B cell (primary cell): ENCODE measurements around the gene PDPN.

Experiments
- EZH2 ChIP-seq: IDR thresholded peaks from 2 replicates; pipeline ENCODE4 v1.6.1; 2012; ENCODE audit warnings: borderline replicate concordance, low read depth, mild to moderate bottlenecking, moderate library complexity, low read length; ENCODE audit not compliant: insufficient read depth, poor library complexity, severe bottlenecking
- TF ChIP-seq, protein P1 (sequence below): fragments of 200-600 bp; IDR thresholded peaks from one replicate; pipeline ENCODE4 v1.8.0; 2022; ENCODE audit warnings: antibody characterized with exemption, mild to moderate bottlenecking

- TF ChIP-seq, protein P1, sequence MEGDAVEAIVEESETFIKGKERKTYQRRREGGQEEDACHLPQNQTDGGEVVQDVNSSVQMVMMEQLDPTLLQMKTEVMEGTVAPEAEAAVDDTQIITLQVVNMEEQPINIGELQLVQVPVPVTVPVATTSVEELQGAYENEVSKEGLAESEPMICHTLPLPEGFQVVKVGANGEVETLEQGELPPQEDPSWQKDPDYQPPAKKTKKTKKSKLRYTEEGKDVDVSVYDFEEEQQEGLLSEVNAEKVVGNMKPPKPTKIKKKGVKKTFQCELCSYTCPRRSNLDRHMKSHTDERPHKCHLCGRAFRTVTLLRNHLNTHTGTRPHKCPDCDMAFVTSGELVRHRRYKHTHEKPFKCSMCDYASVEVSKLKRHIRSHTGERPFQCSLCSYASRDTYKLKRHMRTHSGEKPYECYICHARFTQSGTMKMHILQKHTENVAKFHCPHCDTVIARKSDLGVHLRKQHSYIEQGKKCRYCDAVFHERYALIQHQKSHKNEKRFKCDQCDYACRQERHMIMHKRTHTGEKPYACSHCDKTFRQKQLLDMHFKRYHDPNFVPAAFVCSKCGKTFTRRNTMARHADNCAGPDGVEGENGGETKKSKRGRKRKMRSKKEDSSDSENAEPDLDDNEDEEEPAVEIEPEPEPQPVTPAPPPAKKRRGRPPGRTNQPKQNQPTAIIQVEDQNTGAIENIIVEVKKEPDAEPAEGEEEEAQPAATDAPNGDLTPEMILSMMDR, result no peak
- TF ChIP-seq EZH2, result no peak
Measured at GRCh38 chr1:13651279-13651678, 67.6 kb downstream of the PDPN start.
